HL-60/S4 treated with phorbol 12-myristate 13-acetate at 8.2 ng/mL for 4 days and 3 days (cell line): ENCODE results near the gene SLC22A7.

Experiments
- in situ Hi-C: fragments of 300-500 bp; cut with MboI; formaldehyde crosslinking; loops from 2 replicates; pipeline ENCODE4 v1.15.0; 2022; ENCODE audit warnings: low sequenced_read_pairs

Gene SLC22A7, protein sequence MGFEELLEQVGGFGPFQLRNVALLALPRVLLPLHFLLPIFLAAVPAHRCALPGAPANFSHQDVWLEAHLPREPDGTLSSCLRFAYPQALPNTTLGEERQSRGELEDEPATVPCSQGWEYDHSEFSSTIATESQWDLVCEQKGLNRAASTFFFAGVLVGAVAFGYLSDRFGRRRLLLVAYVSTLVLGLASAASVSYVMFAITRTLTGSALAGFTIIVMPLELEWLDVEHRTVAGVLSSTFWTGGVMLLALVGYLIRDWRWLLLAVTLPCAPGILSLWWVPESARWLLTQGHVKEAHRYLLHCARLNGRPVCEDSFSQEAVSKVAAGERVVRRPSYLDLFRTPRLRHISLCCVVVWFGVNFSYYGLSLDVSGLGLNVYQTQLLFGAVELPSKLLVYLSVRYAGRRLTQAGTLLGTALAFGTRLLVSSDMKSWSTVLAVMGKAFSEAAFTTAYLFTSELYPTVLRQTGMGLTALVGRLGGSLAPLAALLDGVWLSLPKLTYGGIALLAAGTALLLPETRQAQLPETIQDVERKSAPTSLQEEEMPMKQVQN

DNA sequence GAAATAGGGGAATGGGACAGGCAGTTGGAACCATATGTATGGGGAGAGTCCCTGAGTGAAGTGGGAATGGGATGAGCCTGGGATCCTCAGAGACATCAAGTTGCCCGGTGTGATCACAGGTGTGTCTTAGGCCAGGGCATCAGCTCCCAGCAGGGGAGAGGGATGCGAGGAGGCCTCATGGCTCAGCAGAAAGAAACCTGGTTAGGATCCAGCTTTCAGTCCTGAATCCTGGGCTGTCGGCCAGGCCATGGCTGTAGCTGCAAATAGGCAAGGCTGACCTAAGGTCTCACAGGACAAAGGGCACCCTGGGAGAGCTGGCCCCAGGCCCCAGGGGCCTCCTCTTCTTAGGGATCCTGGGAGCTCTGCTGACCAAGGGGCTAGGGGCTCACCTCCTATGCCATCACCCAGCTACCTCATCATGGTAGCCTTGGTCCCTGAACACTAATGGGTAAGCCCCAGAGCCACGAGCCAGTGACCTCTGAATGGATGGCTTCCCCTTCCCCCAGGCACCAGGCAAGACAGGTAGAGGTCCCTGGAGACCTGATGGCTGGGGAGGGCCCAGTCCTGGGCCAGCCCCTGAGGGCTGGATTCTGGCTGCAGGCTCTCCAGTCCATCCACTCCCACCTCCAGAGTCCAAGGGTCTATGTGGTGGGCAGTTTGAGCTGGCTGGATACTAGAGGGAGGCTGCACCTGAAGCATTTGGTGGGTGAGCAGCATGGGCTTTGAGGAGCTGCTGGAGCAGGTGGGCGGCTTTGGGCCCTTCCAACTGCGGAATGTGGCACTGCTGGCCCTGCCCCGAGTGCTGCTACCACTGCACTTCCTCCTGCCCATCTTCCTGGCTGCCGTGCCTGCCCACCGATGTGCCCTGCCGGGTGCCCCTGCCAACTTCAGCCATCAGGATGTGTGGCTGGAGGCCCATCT is at the start of gene SLC22A7:
TSS of gene SLC22A7 (plus strand) at position 617 of the 921 bp plus-strand sequence. CDS start at position 716, 99 bp downstream.
- in situ Hi-C loops: no loop called here

DNA sequence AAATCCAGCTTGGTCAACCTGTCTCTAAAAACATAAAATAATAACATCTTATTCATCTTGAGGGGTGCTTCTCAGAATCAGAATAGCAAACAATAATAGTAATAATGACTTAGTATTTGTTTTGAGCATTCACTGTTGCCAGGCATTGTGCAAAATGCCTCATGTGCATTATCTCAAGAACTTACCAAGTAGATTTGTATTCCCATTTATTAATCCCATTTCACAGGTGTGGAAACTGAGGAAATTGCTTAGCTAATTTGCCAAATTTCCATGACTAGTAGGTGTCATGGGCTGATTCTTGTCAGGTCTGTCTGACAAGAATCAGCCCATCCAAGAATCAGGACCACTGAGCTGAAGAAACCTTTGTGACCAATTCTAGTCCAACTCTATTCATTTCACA is 49.3 kb upstream of the SLC22A7 start:
- in situ Hi-C loops: no loop called here

DNA sequence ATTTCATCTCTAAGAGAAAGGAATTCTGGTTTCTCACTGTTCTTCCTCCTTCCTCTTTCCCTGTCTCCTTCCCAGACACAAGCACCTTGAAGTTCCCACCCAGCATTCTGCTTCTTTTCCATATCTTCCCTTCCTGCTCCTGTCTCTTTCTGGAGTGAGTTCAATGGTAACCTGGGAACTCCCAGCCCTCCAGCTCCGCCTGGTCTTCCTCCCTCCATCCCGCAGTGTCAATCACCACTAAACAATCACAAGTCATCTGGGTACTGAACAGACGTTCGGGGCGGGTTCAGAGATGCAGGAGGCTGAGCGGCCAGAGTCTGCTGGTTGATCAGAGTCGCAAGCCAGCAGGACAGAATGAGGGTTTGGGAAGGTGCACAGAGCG is 47.1 kb upstream of the SLC22A7 start:
- in situ Hi-C loops: loop anchor here (10.0 kb wide), 1 partner anchor 84 kb away; no protein-coding TSS in a partner anchor

DNA sequence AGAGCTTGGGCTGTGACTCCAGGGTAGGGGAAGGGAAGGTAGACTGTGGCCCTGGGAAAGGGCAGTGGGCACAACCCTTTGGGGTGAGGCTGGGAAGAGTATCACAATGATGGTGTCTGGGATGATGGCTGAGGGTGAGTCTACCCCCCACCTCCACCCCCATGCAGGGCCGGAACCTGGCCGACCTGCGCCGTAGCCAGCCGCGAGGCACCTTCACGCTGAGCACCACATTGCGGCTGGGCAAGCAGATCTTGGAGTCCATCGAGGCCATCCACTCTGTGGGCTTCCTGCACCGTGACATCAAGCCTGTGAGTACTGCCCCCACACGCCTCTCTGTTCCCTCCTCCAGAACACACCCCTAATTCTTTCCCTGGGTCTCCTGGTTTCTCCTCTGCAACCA is 44.7 kb upstream of the SLC22A7 start:
- in situ Hi-C loops: loop anchor here (10.0 kb wide), 1 partner anchor 81 kb away; no protein-coding TSS in a partner anchor

GRCh38 chr6:43254138-43254817 is 43.8 kb upstream of the SLC22A7 start:
- in situ Hi-C loops: loop anchor here (10.0 kb wide), 1 partner anchor 81 kb away; no protein-coding TSS in a partner anchor

DNA sequence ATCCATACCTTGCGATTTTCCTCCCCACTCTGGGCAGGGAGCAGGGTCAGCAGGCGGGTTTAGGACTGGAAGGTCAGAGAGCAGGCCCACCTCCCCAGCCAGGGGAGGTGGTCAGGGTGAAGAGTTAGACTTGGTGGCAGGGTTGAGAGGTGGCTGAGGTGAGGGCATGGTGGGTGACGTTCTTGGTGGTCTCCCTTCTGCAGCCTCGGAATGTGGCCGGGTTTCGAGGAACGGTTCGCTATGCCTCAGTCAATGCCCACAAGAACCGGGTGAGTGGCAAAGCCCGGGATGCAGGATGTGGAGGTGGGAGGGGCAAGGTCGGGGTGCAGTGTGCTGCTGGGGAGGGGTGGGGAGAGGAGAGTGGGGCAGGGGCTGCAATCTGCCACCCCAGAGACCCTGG is 43.2 kb upstream of the SLC22A7 start:
- in situ Hi-C loops: loop anchor here (10.0 kb wide), 1 partner anchor 80 kb away; no protein-coding TSS in a partner anchor

DNA sequence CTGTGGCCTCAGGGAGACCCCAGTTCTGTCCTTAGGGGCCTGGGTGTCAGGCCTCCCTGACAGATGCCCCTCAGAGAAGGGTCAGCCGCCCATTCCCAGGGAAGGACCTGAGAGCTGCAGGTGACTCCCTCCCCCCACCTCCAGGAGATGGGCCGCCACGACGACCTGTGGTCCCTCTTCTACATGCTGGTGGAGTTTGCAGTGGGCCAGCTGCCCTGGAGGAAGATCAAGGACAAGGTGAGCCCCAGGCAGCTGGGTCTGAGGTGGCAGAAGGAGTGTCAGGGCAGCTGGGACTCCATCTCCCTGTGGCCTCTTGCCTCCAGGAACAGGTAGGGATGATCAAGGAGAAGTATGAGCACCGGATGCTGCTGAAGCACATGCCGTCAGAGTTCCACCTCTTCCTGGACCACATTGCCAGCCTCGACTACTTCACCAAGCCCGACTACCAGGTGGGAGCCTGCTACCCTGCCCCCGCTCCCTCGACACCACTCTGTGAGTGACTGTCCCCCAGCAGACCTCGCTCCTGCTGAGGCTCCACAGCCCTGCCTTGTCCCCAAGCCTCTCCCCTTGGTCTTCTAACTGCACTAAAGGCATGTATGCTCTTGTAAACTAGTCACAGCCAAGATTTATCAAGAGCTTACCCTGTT is 42.5 kb upstream of the SLC22A7 start:
- in situ Hi-C loops: loop anchor here (10.0 kb wide), 1 partner anchor 79 kb away; no protein-coding TSS in a partner anchor

DNA sequence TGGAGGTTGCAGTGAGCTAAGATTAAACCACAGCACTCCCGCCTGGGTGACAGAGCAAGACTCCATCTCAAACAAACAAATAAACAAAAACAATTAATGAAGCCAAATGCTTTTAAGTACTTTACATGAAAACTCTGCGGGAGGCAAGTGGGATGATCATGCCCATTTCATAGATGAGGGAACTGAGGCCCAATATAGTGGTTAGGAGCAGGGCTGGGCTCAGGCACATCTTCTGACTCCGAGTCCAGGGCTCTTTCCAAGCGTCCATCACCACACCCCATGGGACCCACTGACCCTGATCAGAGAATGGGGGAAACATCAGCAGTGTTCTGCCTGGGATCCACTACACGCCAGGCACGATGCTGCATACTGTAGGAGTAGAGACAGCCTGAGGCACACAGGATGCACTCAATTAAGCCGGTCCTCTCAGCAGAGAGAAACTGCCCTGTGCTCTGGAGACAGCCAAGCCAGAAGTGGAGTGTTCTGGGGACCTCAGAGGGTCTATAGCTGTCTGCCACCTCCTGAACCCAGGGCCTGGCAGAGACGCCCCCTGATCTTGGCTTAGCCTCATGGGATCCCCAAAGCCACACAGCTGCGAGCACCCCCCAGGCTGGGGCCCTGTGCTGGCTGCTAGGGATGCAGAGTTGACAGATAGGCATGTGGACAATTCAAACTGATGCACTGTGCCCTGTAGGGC is 41.2 kb upstream of the SLC22A7 start:
- in situ Hi-C loops: loop anchor here (10.0 kb wide), 1 partner anchor 78 kb away; no protein-coding TSS in a partner anchor

- in situ Hi-C loops: loop anchor here (10.0 kb wide), 1 partner anchor 77 kb away; no protein-coding TSS in a partner anchor
Measured at GRCh38 chr6:43257367-43258145, 40.5 kb upstream of the SLC22A7 start.

DNA sequence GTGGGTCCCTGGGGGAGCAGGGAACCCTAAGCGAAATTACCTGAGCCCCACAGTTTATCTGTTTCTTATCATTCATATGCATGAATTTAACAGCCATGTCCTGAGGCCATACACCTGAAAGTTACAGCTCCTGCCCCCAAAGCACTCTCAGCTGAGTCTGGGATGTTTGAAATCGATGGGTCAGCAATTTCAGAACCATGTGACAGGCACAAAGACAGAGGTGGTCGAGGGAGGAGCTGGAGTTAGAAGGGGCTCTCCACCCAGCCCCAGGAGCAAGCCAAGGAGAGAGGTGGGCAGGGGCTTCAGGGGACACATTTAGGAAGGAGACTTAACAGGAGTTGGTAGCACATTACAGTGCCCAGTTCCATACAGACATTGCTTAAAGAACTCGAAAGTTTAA is 39.9 kb upstream of the SLC22A7 start:
- in situ Hi-C loops: loop anchor here (10.0 kb wide), 1 partner anchor 77 kb away; no protein-coding TSS in a partner anchor

DNA sequence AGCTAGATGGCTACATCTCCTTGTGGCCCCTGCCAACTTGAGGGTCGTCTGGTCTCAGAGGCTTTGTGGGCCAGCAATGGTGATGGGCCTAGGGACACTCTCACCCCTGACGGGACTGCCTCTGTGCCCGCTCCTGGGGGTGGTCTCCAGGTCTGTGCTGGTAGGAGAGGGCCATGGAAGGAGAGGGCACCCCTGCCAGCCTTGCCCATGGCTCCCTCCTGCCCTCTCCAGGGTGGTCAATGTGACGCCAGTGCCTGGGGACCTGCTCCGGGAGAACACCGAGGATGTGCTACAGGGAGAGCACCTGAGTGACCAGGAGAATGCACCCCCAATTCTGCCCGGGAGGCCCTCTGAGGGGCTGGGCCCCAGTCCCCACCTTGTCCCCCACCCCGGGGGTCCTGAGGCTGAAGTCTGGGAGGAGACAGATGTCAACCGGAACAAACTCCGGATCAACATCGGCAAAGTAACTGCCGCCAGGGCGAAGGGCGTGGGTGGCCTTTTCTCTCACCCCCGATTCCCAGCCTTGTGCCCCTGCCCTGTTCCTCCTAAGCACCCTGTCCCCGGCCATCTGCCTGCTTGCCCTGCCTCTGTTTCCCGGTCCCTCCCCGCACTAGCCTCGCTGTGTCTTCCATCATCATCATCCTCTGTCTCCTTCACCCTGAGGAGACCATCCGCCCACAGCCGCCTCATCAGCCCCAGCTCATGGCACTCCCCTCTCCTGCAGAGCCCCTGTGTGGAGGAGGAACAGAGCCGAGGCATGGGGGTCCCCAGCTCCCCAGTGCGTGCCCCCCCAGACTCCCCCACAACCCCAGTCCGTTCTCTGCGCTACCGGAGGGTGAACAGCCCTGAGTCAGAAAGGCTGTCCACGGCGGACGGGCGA is 39.0 kb upstream of the SLC22A7 start:
- in situ Hi-C loops: loop anchor here (10.0 kb wide), 1 partner anchor 76 kb away; no protein-coding TSS in a partner anchor

DNA sequence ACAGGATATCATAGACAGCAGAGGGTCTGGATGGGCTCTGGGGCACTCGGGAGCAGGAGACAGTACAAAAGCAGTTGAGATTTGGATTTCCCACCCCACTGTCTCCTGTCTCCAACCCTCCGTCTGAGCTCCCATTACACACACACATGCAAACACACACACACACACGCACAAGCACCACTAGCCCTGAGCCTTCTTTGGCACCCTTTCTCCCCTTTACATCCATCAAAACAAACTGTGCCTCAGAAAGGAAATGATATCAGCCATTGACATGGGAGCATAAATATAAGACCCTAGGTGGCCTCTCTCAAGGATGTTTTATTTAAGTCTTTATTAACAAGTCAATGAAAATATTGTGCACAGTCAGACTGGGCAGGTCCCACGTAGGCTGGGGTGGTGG is 37.3 kb upstream of the SLC22A7 start:
- in situ Hi-C loops: no loop called here

- in situ Hi-C loops: no loop called here
Measured at GRCh38 chr6:43261198-43261597, 36.9 kb upstream of the SLC22A7 start.

DNA sequence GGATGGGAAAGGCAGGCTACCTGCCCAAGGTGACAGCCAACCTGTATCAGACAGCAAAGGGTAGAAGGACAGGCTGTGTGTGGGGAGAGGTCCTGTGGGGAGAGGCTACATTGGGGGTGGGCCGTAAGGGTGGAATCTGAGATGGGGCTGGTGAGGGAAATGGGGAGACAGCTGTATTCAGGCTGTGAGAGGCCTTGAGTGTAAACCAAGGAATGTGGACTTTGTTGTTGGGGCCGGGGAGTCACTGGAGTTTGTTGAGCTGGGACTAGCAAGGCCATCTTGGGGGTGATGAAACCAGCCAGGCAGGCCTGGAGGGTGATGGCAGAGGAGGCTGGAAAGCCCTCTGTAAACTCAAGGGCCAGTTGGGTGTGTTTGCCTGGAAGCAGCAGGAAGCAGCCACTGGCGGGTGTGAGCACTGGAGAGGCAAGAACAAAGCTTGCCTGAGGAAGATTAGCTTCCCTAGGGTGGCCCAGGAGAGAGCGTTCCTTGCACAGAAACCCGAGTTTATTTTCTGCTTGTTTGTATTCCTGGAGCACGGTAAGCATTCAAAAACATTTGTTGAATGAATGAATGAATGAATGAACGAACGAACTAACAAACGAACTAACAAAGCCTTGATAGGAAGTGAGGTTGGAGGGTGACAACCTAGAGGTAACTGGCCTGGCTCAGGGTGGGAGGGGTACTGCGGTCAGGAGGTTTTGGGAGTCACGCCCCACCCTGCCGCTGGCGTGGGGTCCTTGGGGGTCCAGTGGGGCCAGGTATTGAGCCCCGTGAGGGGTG is 35.9 kb upstream of the SLC22A7 start:
- in situ Hi-C loops: no loop called here

DNA sequence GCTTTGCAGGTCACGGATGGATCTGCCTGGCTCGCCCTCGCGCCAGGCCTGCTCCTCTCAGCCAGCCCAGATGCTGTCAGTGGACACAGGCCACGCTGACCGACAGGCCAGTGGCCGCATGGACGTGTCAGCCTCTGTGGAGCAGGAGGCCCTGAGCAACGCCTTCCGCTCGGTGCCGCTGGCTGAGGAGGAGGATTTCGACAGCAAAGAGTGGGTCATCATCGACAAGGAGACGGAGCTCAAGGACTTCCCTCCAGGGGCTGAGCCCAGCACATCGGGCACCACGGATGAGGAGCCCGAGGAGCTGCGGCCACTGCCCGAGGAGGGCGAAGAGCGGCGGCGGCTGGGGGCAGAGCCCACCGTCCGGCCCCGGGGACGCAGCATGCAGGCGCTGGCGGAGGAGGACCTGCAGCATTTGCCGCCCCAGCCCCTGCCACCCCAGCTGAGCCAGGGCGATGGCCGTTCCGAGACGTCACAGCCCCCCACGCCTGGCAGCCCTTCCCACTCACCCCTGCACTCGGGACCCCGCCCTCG is 35.2 kb upstream of the SLC22A7 start:
- in situ Hi-C loops: no loop called here
